ENCODE data around the gene WNK1.

Gene WNK1

DNA sequence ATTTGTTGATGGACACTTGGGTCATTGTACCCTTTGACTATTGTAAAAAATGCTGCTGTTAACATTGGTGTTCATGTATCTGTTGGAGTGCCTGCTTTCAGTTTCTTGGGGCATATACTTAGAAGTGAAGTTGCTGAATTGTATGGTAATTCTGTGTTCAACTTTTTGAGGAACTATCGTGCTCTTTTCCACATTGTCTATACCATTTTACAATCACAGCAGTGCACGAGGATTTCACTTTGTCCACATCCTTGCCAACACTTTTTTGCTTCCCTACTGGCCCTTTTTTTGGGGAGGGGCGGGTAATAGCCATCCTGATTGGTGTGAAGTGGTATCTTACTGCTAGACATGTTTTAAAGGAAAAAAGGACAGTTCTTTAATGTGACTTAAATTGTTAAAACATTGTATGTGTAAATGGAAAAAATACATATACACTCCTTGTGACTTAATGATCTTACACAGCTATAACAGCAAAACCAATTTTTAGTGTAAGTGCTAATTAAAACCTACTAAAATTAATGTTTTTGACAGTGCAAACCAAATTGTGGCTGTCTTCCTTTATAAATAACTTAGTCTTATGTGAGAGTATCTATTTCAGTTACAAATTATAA, 52.7 kb downstream of the WNK1 start:
- Histone ChIP-seq H3K4me1 (ENCODE audit: control insufficient read depth in 2 of 2, insufficient read depth in 1 of 2, low read depth in 1 of 2, low read length in 2 of 2) (no peaks in the 10 kb centered on the region), H2BK12ac (ENCODE audit: low read length) (no peak overlapping the region), H3K4ac (ENCODE audit: low read length) (no peak overlapping the region), H3K9me3 (replicated peaks in 1 of 2; ENCODE audit: control insufficient read depth in 2 of 2, insufficient read depth in 1 of 2, low read depth in 1 of 2, low read length in 2 of 2) (no peaks in the 10 kb centered on the region), H2BK15ac (ENCODE audit: low read length) (no peak overlapping the region), H3K18ac (ENCODE audit: low read length) (no peak overlapping the region), H2AFZ (ENCODE audit: low read length) (no peak overlapping the region), H2BK5ac (ENCODE audit: low read length) (no peak overlapping the region), H3K79me1 (ENCODE audit: low read depth, low read length) (peaks cover 2% of the 10 kb centered on the region), H3K27ac (replicated peaks; ENCODE audit: low read length) (no peak overlapping the region), H3K4me3 (ENCODE audit: low read length in 2 of 2) (no peak overlapping the region), H2AK5ac (ENCODE audit: low read depth, low read length) (no peak overlapping the region), H3K27me3 (ENCODE audit: control insufficient read depth in 3 of 3, insufficient read depth in 3 of 3, low read depth in 1 of 3, low read length in 3 of 3) (no peaks in the 10 kb centered on the region), H3K14ac (ENCODE audit: low read length) (no peak overlapping the region), H4K91ac (ENCODE audit: low read depth, low read length, poor library complexity) (no peak overlapping the region), H3K4me2 (ENCODE audit: insufficient read depth, low read length, poor library complexity, severe bottlenecking) (no peak overlapping the region), H3K9ac (ENCODE audit: low read depth, low read length, poor library complexity) (no peak overlapping the region), H3K36me3 (replicated peaks in 1 of 2; ENCODE audit: control insufficient read depth in 2 of 2, insufficient read depth in 2 of 2, low read length in 2 of 2) (no peaks in the 10 kb centered on the region), H2BK120ac (ENCODE audit: low read depth, low read length) (no peak overlapping the region), H4K8ac (ENCODE audit: low read depth, low read length) (no peak overlapping the region), H3K23ac (ENCODE audit: low read depth, low read length, poor library complexity) (no peak overlapping the region)
- no CpG with 5 or more reads among the region's 3 CpGs for WGBS, 2 donors (ENCODE audit: extremely low coverage in 2 of 2, insufficient read length in 2 of 2, insufficient replicate concordance in 1 of 2)
- DNase-seq (ENCODE audit: low spot score): no peak

DNA sequence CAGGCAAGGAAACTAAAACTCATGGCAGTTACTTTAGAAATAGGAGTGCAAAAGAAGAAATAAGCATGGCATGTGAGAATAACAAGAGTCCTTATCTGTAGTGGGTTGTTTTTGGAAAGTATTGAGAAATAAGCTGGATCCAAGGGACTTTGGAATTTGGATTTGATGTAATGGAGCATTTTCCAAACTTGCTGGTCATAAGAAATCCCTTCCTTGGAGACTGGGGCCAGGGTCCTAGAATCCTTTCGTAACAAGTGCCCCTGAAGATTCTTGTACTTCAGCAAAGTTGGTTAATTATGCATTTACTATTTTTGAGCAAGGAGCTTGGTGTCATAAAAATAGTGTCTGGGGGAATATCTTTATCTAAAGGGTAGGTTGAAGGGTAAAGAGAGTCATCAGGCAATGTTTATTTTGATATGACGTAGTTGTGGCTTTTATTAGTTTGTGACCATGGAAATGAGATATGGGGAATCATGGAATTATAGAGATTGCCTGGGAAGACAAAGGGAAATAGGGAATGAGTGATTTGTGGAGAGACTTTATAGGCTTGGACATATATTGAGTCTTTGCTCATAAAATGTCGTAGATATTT, 53.9 kb downstream of the WNK1 start:
- Histone ChIP-seq H2BK120ac (ENCODE audit: low read depth, low read length) (no peak overlapping the region), H3K4me1 (ENCODE audit: control insufficient read depth in 2 of 2, insufficient read depth in 1 of 2, low read depth in 1 of 2, low read length in 2 of 2) (no peaks in the 10 kb centered on the region), H3K9ac (ENCODE audit: low read depth, low read length, poor library complexity) (no peak overlapping the region), H2AFZ (ENCODE audit: low read length) (no peak overlapping the region), H4K8ac (ENCODE audit: low read depth, low read length) (no peak overlapping the region), H3K79me1 (ENCODE audit: low read depth, low read length) (no peaks in the 10 kb centered on the region), H3K18ac (ENCODE audit: low read length) (no peak overlapping the region), H4K91ac (ENCODE audit: low read depth, low read length, poor library complexity) (no peak overlapping the region), H2AK5ac (ENCODE audit: low read depth, low read length) (no peak overlapping the region), H3K9me3 (replicated peaks in 1 of 2; ENCODE audit: control insufficient read depth in 2 of 2, insufficient read depth in 1 of 2, low read depth in 1 of 2, low read length in 2 of 2) (no peaks in the 10 kb centered on the region), H3K27ac (replicated peaks; ENCODE audit: low read length) (no peak overlapping the region), H2BK5ac (ENCODE audit: low read length) (no peak overlapping the region), H3K23ac (ENCODE audit: low read depth, low read length, poor library complexity) (no peak overlapping the region), H3K27me3 (ENCODE audit: control insufficient read depth in 3 of 3, insufficient read depth in 3 of 3, low read depth in 1 of 3, low read length in 3 of 3) (no peaks in the 10 kb centered on the region), H2BK12ac (ENCODE audit: low read length) (no peak overlapping the region), H3K14ac (ENCODE audit: low read length) (no peak overlapping the region), H3K4me3 (ENCODE audit: low read length in 2 of 2) (no peak overlapping the region), H3K4ac (ENCODE audit: low read length) (no peak overlapping the region), H2BK15ac (ENCODE audit: low read length) (no peak overlapping the region), H3K36me3 (replicated peaks in 1 of 2; ENCODE audit: control insufficient read depth in 2 of 2, insufficient read depth in 2 of 2, low read length in 2 of 2) (no peaks in the 10 kb centered on the region), H3K4me2 (ENCODE audit: insufficient read depth, low read length, poor library complexity, severe bottlenecking) (no peak overlapping the region)
- 100% methylated on average over 1 of the region's 3 CpGs; no CpG with 5 or more reads in 1 of the 2 donors for WGBS, 2 donors (ENCODE audit: extremely low coverage in 2 of 2, insufficient read length in 2 of 2, insufficient replicate concordance in 1 of 2)
- DNase-seq (ENCODE audit: low spot score): no peak

DNA sequence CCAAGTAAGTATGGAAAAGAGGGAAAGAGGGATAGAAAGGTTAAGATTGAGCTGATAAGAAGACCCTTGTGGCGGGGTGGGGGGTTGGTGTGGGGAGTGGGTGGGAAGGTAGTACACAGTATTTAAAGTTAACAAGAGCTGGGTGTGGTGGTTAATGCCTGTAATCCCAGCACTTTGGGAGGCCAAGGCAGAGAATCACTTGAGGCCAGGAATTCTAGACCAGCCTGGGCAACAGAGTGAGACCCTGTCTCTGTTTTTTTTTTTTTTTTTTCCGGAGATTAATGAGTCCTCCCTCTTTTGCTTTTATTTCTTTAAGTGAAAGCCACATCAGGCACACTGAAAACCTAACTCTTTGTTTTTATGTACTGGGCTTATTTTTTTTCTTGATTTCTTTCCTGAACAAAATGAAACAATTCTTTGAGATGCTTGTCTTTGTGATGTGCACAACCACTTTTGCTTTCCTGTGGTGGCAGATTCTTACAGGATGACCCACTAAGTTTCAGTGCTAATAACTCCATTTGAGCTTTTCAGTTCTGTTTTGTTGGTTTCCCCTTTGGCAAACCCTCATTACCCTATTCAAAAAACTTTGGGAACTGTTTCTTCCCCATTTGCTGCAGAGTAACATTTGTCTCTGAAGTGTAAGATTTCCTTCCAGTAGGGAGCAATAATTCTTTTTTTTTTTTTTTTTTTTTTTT, 54.8 kb downstream of the WNK1 start:
- no peak overlapping the region for H3K4me3 ChIP-seq (ENCODE audit: low read length in 2 of 2)
- H3K9ac ChIP-seq (ENCODE audit: low read depth, low read length, poor library complexity): no peak overlapping the region
- no peaks in the 10 kb centered on the region for H3K9me3 ChIP-seq (replicated peaks in 1 of 2; ENCODE audit: control insufficient read depth in 2 of 2, insufficient read depth in 1 of 2, low read depth in 1 of 2, low read length in 2 of 2)
- H4K91ac ChIP-seq (ENCODE audit: low read depth, low read length, poor library complexity): no peak overlapping the region
- H2AK5ac ChIP-seq (ENCODE audit: low read depth, low read length): no peak overlapping the region
- H4K8ac ChIP-seq (ENCODE audit: low read depth, low read length): no peak overlapping the region
- H3K18ac ChIP-seq (ENCODE audit: low read length): no peak overlapping the region
- H2BK120ac ChIP-seq (ENCODE audit: low read depth, low read length): no peak overlapping the region
- no peaks in the 10 kb centered on the region for H3K27me3 ChIP-seq (ENCODE audit: control insufficient read depth in 3 of 3, insufficient read depth in 3 of 3, low read depth in 1 of 3, low read length in 3 of 3)
- DNase-seq (ENCODE audit: low spot score): no peak
- no peak overlapping the region for H3K14ac ChIP-seq (ENCODE audit: low read length)
- H2BK12ac ChIP-seq (ENCODE audit: low read length): no peak overlapping the region
- H3K23ac ChIP-seq (ENCODE audit: low read depth, low read length, poor library complexity): no peak overlapping the region
- H2BK15ac ChIP-seq (ENCODE audit: low read length): no peak overlapping the region
- H2BK5ac ChIP-seq (ENCODE audit: low read length): no peak overlapping the region
- no peaks in the 10 kb centered on the region for H3K36me3 ChIP-seq (replicated peaks in 1 of 2; ENCODE audit: control insufficient read depth in 2 of 2, insufficient read depth in 2 of 2, low read length in 2 of 2)
- H2AFZ ChIP-seq (ENCODE audit: low read length): no peak overlapping the region
- H3K79me1 ChIP-seq (ENCODE audit: low read depth, low read length): no peaks in the 10 kb centered on the region
- no peak overlapping the region for H3K4ac ChIP-seq (ENCODE audit: low read length)
- no peak overlapping the region for H3K27ac ChIP-seq (replicated peaks; ENCODE audit: low read length)
- no peak overlapping the region for H3K4me2 ChIP-seq (ENCODE audit: insufficient read depth, low read length, poor library complexity, severe bottlenecking)
- peaks cover 0 to 2% of the 10 kb centered on the region in 2 donors for H3K4me1 ChIP-seq (ENCODE audit: control insufficient read depth in 2 of 2, insufficient read depth in 1 of 2, low read depth in 1 of 2, low read length in 2 of 2)
- no CpG with 5 or more reads among the region's 2 CpGs for WGBS, 2 donors (ENCODE audit: extremely low coverage in 2 of 2, insufficient read length in 2 of 2, insufficient replicate concordance in 1 of 2)

DNA sequence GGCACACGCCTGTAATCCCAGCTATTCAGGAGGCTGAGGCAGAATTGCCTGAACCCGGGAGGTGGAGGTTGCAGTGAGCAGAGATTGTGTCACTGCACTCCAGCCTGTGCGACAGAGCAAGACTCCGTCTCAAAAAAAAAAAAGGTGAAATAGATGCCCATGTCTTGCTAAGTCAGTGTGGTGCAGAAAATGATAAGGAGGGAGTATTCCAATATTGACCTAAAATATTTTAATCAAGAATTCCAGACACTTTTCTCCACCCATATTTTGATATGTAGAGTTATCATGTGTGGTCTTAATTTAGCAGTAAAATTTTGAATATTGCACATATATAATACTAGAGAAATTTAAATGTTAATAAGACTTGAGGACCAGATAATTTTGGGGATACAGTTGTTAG, 57.7 kb downstream of the WNK1 start:
- no peak overlapping the region for H2BK15ac ChIP-seq (ENCODE audit: low read length)
- H3K27ac ChIP-seq (replicated peaks; ENCODE audit: low read length): no peak overlapping the region
- H2AFZ ChIP-seq (ENCODE audit: low read length): no peak overlapping the region
- WGBS, 2 donors (ENCODE audit: extremely low coverage in 2 of 2, insufficient read length in 2 of 2, insufficient replicate concordance in 1 of 2): no CpG with 5 or more reads among the region's 4 CpGs
- H2BK5ac ChIP-seq (ENCODE audit: low read length): no peak overlapping the region
- no peak overlapping the region for H3K14ac ChIP-seq (ENCODE audit: low read length)
- H2AK5ac ChIP-seq (ENCODE audit: low read depth, low read length): no peak overlapping the region
- no peak overlapping the region for H2BK120ac ChIP-seq (ENCODE audit: low read depth, low read length)
- H3K4me3 ChIP-seq (ENCODE audit: low read length in 2 of 2): no peak overlapping the region
- H3K36me3 ChIP-seq (replicated peaks in 1 of 2; ENCODE audit: control insufficient read depth in 2 of 2, insufficient read depth in 2 of 2, low read length in 2 of 2): peaks cover 0 to 20% of the 10 kb centered on the region in 2 donors
- peaks cover 2% of the 10 kb centered on the region for H3K79me1 ChIP-seq (ENCODE audit: low read depth, low read length)
- no peak overlapping the region for H3K9ac ChIP-seq (ENCODE audit: low read depth, low read length, poor library complexity)
- H3K4me2 ChIP-seq (ENCODE audit: insufficient read depth, low read length, poor library complexity, severe bottlenecking): no peak overlapping the region
- peaks cover 0 to 7% of the 10 kb centered on the region in 2 donors for H3K9me3 ChIP-seq (replicated peaks in 1 of 2; ENCODE audit: control insufficient read depth in 2 of 2, insufficient read depth in 1 of 2, low read depth in 1 of 2, low read length in 2 of 2)
- no peak overlapping the region for H2BK12ac ChIP-seq (ENCODE audit: low read length)
- peaks cover 0 to 3% of the 10 kb centered on the region in 2 donors for H3K4me1 ChIP-seq (ENCODE audit: control insufficient read depth in 2 of 2, insufficient read depth in 1 of 2, low read depth in 1 of 2, low read length in 2 of 2)
- no peak for DNase-seq (ENCODE audit: low spot score)
- H3K27me3 ChIP-seq (ENCODE audit: control insufficient read depth in 3 of 3, insufficient read depth in 3 of 3, low read depth in 1 of 3, low read length in 3 of 3): no peaks in the 10 kb centered on the region
- H4K91ac ChIP-seq (ENCODE audit: low read depth, low read length, poor library complexity): no peak overlapping the region
- no peak overlapping the region for H3K18ac ChIP-seq (ENCODE audit: low read length)
- no peak overlapping the region for H4K8ac ChIP-seq (ENCODE audit: low read depth, low read length)
- no peak overlapping the region for H3K4ac ChIP-seq (ENCODE audit: low read length)
- H3K23ac ChIP-seq (ENCODE audit: low read depth, low read length, poor library complexity): no peak overlapping the region
